Measurements from ENCODE around the gene CACNA1C. TPM values are rescaled to one million over a fixed set of nuclear protein-coding genes. Genes with fewer than 3 reads are reported as not detected.

CACNA1C gene
- polyA plus RNA-seq, 1 of the 3 experiments (the other 2 are of a cell fraction) = 1.5 TPM

DNA sequence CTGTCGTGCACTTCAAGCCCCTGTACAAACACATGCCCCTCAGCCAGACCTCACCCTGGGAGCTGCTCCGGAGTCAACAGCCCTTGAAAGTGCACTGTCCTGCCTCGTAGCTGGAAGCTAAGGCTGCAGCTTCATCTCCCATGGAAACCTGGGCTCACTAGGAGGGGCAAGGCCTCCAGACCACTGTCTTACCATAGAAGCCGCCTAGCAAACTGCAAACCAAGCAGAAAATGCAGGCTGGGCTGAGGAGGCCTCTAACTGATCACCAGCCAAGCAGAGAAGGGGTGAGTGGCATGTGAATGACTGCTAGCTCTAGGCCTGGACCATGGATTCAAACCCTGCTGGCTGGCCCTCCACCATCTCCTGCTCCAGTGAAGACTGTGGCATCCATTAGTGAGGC is 340.2 kb downstream of the CACNA1C start:
- H2AFZ ChIP-seq (ENCODE audit: low read depth) = no peak overlapping the region
- H3K4me3 ChIP-seq (ENCODE audit: low read depth in 2 of 2, low read length in 1 of 2) = no peak overlapping the region
- H3K27ac ChIP-seq (ENCODE audit: low read depth in 2 of 2, low read length in 1 of 2) = no peak overlapping the region
- H3F3A ChIP-seq (replicated peaks; ENCODE audit: insufficient read depth) = no peaks in the 10 kb centered on the region
- H3K79me2 ChIP-seq (ENCODE audit: insufficient read depth) = no peaks in the 10 kb centered on the region
- CTCF ChIA-PET = interaction anchor here (1.1 to 5.7 kb wide), 3 partner anchors 10 to 190 kb away, joined by 5 to 31 read pairs (median 30); no protein-coding TSS in a partner anchor
- POLR2A ChIA-PET = no interaction called here
- no peaks in the 10 kb centered on the region for H4K20me1 ChIP-seq (ENCODE audit: insufficient read depth)
- 54% methylated on average over 4 of the region's 4 CpGs for WGBS (ENCODE audit: low lambda C conversion rate)
- H3K4me2 ChIP-seq = no peak overlapping the region
- H3K27me3 ChIP-seq (ENCODE audit: insufficient read depth) = no peaks in the 10 kb centered on the region
- no peak overlapping the region for H3K9ac ChIP-seq
- peaks cover 0 to 2% of the 10 kb centered on the region in 2 experiments; a peak in 1 of 4 replicates for H3K4me1 ChIP-seq (ENCODE audit: control insufficient read depth in 1 of 2, insufficient read depth in 2 of 2, low read depth in 1 of 2, low read length in 1 of 2)
- no peaks in the 10 kb centered on the region for H3K9me2 ChIP-seq
- DNase-seq = no peak
- no peaks in the 10 kb centered on the region for H3K36me3 ChIP-seq (replicated peaks in 1 of 2; ENCODE audit: control insufficient read depth in 1 of 2, insufficient read depth in 2 of 2, low read length in 1 of 2)
- TF ChIP-seq NFIC (IDR thresholded peaks at IDR 0.05; ENCODE audit: borderline replicate concordance) (no peak), CHD2 (IDR thresholded peaks at IDR 0.05; ENCODE audit: low read length, partially characterized antibody) (no peak), ELF1 (IDR thresholded peaks at IDR 0.05) (no peak), PBX3 (IDR thresholded peaks at IDR 0.05) (no peak), RAD21 (IDR thresholded peaks at IDR 0.05; ENCODE audit: low read length) (no peak), GATA2 (CRISPR knock-in tag; IDR thresholded peaks at IDR 0.05) (no peak)
- no peaks in the 10 kb centered on the region for H3K9me3 ChIP-seq

DNA sequence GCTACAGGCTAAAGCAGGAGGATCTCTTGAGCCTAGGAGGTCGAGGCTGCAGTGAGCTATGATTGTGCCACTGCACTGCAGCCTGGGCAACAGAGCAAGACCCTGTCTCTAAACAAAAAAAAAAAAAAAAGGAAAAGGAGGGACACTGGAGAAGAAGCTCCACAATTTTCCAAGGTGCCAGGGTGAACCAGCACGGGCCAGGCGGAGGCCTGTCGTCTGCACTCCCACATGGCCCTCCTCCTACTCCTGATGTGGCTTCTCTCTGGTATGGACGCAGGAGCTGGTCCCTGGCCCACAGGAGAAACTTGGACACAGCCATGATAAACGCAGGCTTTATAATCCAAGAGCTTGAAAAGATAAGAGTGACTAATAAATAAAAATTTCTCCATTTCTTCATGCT is 341.2 kb downstream of the CACNA1C start:
- CTCF ChIA-PET = interaction anchor here (1.2 to 5.7 kb wide), 8 partner anchors 9 to 240 kb away, joined by 3 to 31 read pairs (median 14); no protein-coding TSS in a partner anchor
- TF ChIP-seq JUND (IDR thresholded peaks at IDR 0.05) = no peak
- no peak for TF ChIP-seq NRF1 (IDR thresholded peaks at IDR 0.05; ENCODE audit: low read depth, low read length)
- TF ChIP-seq FOXJ3 (CRISPR knock-in tag; IDR thresholded peaks at IDR 0.05) = no peak
- no peak for TF ChIP-seq GABPA (IDR thresholded peaks at IDR 0.05; ENCODE audit: low read depth)
- TF ChIP-seq RFX5 (IDR thresholded peaks at IDR 0.05; ENCODE audit: low read length) = no peak
- TF ChIP-seq RAD21 (IDR thresholded peaks at IDR 0.05; ENCODE audit: low read length) = no peak
- no peak for TF ChIP-seq POLR2AphosphoS5 (IDR thresholded peaks at IDR 0.05; ENCODE audit: low read depth, low read length)
- no peak for TF ChIP-seq MEF2A (IDR thresholded peaks at IDR 0.05; ENCODE audit: borderline replicate concordance, low read depth)
- TF ChIP-seq MXI1 (IDR thresholded peaks at IDR 0.05; ENCODE audit: low read depth, low read length) = no peak
- TF ChIP-seq SIN3A (IDR thresholded peaks at IDR 0.05; ENCODE audit: borderline replicate concordance, low read depth, low read length) = no peak
- TF ChIP-seq, protein P1, sequence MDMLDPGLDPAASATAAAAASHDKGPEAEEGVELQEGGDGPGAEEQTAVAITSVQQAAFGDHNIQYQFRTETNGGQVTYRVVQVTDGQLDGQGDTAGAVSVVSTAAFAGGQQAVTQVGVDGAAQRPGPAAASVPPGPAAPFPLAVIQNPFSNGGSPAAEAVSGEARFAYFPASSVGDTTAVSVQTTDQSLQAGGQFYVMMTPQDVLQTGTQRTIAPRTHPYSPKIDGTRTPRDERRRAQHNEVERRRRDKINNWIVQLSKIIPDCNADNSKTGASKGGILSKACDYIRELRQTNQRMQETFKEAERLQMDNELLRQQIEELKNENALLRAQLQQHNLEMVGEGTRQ (IDR thresholded peaks at IDR 0.05; ENCODE audit: borderline replicate concordance, low read depth, low read length) = no peak
- TF ChIP-seq RXRA (IDR thresholded peaks at IDR 0.05; ENCODE audit: borderline replicate concordance, low read depth) = no peak
- no peak for TF ChIP-seq USF1 (IDR thresholded peaks at IDR 0.05; ENCODE audit: borderline replicate concordance, low read depth)
- no peak for TF ChIP-seq TEAD4 (IDR thresholded peaks at IDR 0.05; ENCODE audit: borderline replicate concordance, insufficient read depth)
- no peak for TF ChIP-seq REST (IDR thresholded peaks at IDR 0.05; ENCODE audit: low read depth, low read length)
- TF ChIP-seq, protein P2, sequence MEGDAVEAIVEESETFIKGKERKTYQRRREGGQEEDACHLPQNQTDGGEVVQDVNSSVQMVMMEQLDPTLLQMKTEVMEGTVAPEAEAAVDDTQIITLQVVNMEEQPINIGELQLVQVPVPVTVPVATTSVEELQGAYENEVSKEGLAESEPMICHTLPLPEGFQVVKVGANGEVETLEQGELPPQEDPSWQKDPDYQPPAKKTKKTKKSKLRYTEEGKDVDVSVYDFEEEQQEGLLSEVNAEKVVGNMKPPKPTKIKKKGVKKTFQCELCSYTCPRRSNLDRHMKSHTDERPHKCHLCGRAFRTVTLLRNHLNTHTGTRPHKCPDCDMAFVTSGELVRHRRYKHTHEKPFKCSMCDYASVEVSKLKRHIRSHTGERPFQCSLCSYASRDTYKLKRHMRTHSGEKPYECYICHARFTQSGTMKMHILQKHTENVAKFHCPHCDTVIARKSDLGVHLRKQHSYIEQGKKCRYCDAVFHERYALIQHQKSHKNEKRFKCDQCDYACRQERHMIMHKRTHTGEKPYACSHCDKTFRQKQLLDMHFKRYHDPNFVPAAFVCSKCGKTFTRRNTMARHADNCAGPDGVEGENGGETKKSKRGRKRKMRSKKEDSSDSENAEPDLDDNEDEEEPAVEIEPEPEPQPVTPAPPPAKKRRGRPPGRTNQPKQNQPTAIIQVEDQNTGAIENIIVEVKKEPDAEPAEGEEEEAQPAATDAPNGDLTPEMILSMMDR (IDR thresholded peaks at IDR 0.05) = no peak
- TF ChIP-seq RCOR1 (IDR thresholded peaks at IDR 0.05; ENCODE audit: low read length) = no peak

More for the DNA sequence above, 341.2 kb downstream of the CACNA1C start:
- Histone ChIP-seq H3K4me3 (ENCODE audit: low read depth in 2 of 2, low read length in 1 of 2) (no peak overlapping the region), H3K79me2 (ENCODE audit: insufficient read depth) (no peaks in the 10 kb centered on the region), H2AFZ (ENCODE audit: low read depth) (no peak overlapping the region), H4K20me1 (ENCODE audit: insufficient read depth) (no peaks in the 10 kb centered on the region), H3K36me3 (replicated peaks in 1 of 2; ENCODE audit: control insufficient read depth in 1 of 2, insufficient read depth in 2 of 2, low read length in 1 of 2) (no peaks in the 10 kb centered on the region), H3K9ac (no peak overlapping the region), H3K27ac (ENCODE audit: low read depth in 2 of 2, low read length in 1 of 2) (no peak overlapping the region), H3K4me1 (ENCODE audit: control insufficient read depth in 1 of 2, insufficient read depth in 2 of 2, low read depth in 1 of 2, low read length in 1 of 2) (peaks cover 0 to 2% of the 10 kb centered on the region in 2 experiments; a peak in 1 of 4 replicates), H3K27me3 (ENCODE audit: insufficient read depth) (no peaks in the 10 kb centered on the region; the same call in 1 of the 2 replicates), H3K4me2 (no peak overlapping the region), H3F3A (replicated peaks; ENCODE audit: insufficient read depth) (no peaks in the 10 kb centered on the region), H3K9me3 (no peaks in the 10 kb centered on the region), H3K9me2 (no peaks in the 10 kb centered on the region)
- POLR2A ChIA-PET = no interaction called here
- DNase-seq = no peak
- WGBS (ENCODE audit: low lambda C conversion rate) = 61% methylated on average over 6 of the region's 6 CpGs
